GM10248 (cell line): ENCODE measurements around the gene DOLPP1.

Experiments used
- CTCF ChIA-PET: fragments of 300-600 bp; sonication (Branson Sonifier 250); formaldehyde crosslinking; extraction: SDS; loops from one replicate; lab custom pipeline; 2021; ENCODE audit warnings: antibody characterized with exemption; lab: Yijun Ruan, JAX
- POLR2A ChIA-PET: fragments of 350-650 bp; sonication (Branson Sonifier 250); formaldehyde crosslinking; extraction: SDS; loops from one replicate; lab custom pipeline; 2020; ENCODE audit warnings: antibody characterized with exemption; lab: Yijun Ruan, JAX
- DNase-seq: peaks from one replicate; pipeline ENCODE4 v3.0.0; 2012; ENCODE audit errors: extremely low spot score
- TF ChIP-seq, protein P1 (sequence below): IDR thresholded peaks from 2 replicates; pipeline ENCODE4 v1.5.1; 2012; ENCODE audit warnings: mild to moderate bottlenecking, low read depth; ENCODE audit errors: extremely low read depth, missing control alignments, control extremely low read depth

The DOLPP1 gene

DNA sequence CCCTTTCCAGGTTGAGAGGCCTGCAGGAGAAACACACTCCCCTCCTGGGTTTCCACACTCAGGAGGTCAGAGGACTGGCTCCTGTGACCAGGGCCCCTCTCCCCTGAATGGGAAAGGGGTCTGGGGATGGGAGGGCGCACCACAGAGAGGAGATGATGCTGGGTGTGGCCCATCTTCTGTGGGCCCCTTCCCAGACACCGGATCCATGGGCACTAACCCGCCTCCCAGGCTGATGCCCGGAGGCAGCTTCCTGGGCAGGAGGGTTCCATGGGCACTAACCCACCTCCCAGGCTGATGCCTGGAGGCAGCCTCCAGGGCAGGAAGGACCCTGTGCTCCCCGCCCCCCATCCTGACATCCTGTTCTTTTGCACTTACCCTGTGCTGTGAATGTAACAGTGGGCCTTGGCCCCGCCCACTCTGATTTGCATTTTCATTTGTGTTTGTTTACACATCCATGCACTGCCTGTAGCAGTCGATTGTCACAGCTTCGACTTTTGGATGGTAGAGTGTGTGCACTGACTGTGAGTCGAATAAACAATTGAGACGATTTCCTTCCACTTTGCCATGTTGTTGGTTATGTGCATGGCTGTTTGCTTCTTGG is 9.3 kb upstream of the DOLPP1 start:
- ChIA-PET POLR2A (no interaction called here), CTCF (no interaction called here)
- TF ChIP-seq, protein P1, sequence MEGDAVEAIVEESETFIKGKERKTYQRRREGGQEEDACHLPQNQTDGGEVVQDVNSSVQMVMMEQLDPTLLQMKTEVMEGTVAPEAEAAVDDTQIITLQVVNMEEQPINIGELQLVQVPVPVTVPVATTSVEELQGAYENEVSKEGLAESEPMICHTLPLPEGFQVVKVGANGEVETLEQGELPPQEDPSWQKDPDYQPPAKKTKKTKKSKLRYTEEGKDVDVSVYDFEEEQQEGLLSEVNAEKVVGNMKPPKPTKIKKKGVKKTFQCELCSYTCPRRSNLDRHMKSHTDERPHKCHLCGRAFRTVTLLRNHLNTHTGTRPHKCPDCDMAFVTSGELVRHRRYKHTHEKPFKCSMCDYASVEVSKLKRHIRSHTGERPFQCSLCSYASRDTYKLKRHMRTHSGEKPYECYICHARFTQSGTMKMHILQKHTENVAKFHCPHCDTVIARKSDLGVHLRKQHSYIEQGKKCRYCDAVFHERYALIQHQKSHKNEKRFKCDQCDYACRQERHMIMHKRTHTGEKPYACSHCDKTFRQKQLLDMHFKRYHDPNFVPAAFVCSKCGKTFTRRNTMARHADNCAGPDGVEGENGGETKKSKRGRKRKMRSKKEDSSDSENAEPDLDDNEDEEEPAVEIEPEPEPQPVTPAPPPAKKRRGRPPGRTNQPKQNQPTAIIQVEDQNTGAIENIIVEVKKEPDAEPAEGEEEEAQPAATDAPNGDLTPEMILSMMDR, result no peak
- DNase-seq, result no peak

DNA sequence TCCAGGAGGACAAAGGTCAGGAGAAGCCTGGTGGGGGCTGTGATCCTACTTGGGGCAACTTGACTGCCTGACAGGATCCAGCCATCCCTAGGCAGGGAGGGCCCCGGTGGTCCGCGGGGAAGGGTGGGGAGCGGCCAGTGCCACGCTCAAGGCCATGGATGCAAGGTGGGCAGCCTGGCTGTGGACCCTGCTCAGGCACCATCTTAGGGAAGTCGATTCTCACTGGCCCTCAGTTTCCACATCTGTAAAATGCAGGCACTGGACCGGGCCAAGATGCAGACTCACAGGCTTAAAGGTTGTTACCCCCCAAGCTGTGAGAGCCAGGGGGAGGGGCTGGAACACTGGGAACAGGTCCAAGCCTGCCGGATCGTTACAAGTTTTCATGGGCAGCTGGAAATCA is 8.7 kb upstream of the DOLPP1 start:
- POLR2A ChIA-PET, result no interaction called here
- TF ChIP-seq, protein P1, result no peak
- CTCF ChIA-PET, result no interaction called here
- no peak for DNase-seq

DNA sequence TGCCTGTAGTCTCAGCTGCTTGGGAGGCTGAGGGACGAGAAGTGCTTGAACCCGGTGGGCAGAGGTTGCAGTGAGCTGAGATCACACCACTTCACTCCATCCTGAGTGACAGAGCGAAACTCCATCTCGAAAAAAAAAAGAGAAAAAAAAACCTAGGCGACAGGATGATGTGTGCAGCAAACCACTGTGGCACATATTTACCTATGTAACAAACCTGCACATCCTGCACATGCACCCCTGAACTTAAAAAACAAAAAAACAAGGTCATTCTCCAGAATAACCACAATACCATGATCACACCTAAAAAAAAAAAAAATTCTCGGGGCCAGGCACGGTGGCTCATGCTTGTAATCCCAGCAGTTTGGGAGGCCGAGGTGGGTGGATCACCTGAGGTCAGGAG is 7.5 kb upstream of the DOLPP1 start:
- DNase-seq, result no peak
- TF ChIP-seq, protein P1, result no peak
- ChIA-PET CTCF (no interaction called here), POLR2A (no interaction called here)

DNA sequence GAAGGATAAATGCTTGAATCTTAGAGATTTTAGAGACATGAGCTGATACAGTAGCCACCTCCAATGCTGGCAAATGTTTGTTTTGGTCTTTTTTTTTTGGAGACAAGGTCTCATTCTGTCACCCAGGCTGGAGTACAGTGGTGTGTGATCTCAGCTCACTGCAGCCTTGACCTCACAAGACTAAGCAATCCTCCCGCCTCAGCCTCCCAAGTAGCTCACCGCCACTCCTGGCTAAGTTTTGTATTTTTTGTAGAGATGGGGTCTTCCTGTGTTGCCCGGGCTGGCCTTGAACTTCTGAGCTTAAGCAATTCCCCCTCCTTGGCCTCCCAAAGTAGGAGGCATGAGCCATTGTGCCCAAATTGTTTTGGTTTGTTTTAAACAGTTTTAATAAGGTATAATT is 6.8 kb upstream of the DOLPP1 start:
- POLR2A ChIA-PET, result no interaction called here
- DNase-seq, result no peak
- TF ChIP-seq, protein P1, result no peak
- CTCF ChIA-PET, result no interaction called here

DNA sequence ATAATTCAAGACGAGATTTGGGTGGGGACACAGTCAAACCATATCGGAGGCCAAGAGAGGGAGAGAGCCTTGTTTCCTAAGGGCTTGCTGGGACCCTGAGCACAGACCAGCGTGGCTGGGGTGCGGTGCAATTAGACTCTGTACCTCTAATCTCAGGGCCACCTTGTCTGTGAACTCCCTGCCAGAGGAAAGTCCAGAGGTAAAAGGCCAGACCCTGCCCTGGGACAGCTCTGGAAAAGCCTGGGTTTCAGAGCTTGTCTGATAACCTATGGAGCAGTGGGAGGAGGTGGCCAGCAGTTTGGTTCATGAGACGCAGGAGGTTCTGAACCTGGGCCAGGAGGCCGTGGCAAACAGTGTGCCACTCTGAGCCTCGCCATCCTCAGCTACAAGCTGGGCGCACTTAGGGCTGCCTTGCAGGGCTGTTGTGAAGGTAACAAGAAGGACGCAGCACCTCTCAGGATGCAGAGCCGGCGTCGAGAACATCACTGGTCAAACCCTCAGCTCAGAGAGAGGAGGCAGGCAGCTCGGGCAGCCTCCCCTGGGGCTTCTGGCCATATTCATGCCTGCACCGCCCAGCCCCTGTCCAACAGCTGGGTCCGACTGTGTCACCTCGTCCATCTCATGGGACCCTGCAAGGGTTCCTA is 4.8 kb upstream of the DOLPP1 start:
- DNase-seq, result no peak
- CTCF ChIA-PET, result no interaction called here
- TF ChIP-seq, protein P1, result no peak
- POLR2A ChIA-PET, result no interaction called here

DNA sequence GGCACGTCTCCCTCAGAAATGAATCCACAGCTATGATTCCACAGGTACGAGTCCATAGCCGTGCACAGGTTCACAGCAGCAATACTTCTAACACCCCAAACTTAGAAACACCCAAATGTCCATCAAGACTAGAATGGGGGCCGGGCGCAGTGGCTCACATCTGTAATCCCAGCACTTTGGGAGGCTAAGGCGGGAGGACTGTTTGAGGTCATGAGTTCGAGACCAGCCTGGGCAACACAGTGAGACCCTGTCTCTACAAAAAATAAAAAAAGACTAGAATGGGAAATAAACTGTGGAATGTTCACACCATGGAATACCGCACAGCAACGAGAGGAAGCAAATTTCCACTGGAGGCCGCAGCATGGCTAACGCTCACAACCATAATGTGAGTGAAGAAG is 4.3 kb upstream of the DOLPP1 start:
- ChIA-PET POLR2A (no interaction called here), CTCF (no interaction called here)
- TF ChIP-seq, protein P1, result no peak
- DNase-seq, result no peak
